Occipital lobe (tissue), 2 donors: Measurements from ENCODE around the gene TACC2. TPM values are rescaled to one million over a fixed set of nuclear protein-coding genes. Genes with fewer than 3 reads are reported as not detected.

Experiments
- DNase-seq: peaks from one replicate; lab custom pipeline; 2025; lab: John Stamatoyannopoulos, UW
- total RNA-seq: library from RNA; depleted of rRNA; stranded (reverse); fragments of >200 nt; gene quantifications from one replicate; pipeline ENCODE4 v1.2.3, GENCODE V29; 2014

TACC2 gene
- total RNA-seq, 1 donor from 2014 or later = 16.1 TPM

GRCh38 chr10:122142641-122143237 is 153.8 kb downstream of the TACC2 start:
- DNase-seq = no peak

- DNase-seq = peak; percentile 58
Observed at GRCh38 chr10:122143238-122143841, 154.4 kb downstream of the TACC2 start.

- DNase-seq = no peak
Observed at GRCh38 chr10:122144199-122144598, 155.2 kb downstream of the TACC2 start.

- no peak for DNase-seq
Observed at GRCh38 chr10:122145113-122145512, 156.2 kb downstream of the TACC2 start.

- DNase-seq = no peak
Observed at GRCh38 chr10:122147663-122148062, 158.7 kb downstream of the TACC2 start.

GRCh38 chr10:122148876-122149560 is 160.1 kb downstream of the TACC2 start:
- no peak for DNase-seq

GRCh38 chr10:122149561-122150505 is 160.9 kb downstream of the TACC2 start:
- no peak for DNase-seq

- DNase-seq = no peak
Observed at GRCh38 chr10:122151121-122151694, 162.2 kb downstream of the TACC2 start.

GRCh38 chr10:122152544-122152943 is 163.6 kb downstream of the TACC2 start:
- DNase-seq = peak; percentile 92

- DNase-seq = no peak
Observed at GRCh38 chr10:122154031-122154544, 165.1 kb downstream of the TACC2 start.

GRCh38 chr10:122154545-122155366 is 165.8 kb downstream of the TACC2 start:
- peak; percentile 86 for DNase-seq

- no peak for DNase-seq
Observed at GRCh38 chr10:122157451-122157850, 168.5 kb downstream of the TACC2 start.

GRCh38 chr10:122158362-122158761 is 169.4 kb downstream of the TACC2 start:
- DNase-seq = no peak

- no peak for DNase-seq
Observed at GRCh38 chr10:122159141-122159970, 170.4 kb downstream of the TACC2 start.

GRCh38 chr10:122161795-122162194 is 172.8 kb downstream of the TACC2 start:
- DNase-seq = no peak

GRCh38 chr10:122162671-122163173 is 173.8 kb downstream of the TACC2 start:
- DNase-seq = no peak

GRCh38 chr10:122163174-122164022 is 174.4 kb downstream of the TACC2 start:
- no peak for DNase-seq

GRCh38 chr10:122164023-122164601 is 175.1 kb downstream of the TACC2 start:
- peak; percentile 79 for DNase-seq
